Measurements from ENCODE around the gene CLPX.
"Not testable (repeated sequence)": the region's sequence is repeated elsewhere in the genome, so short reads cannot be mapped to it uniquely, and the experiment has no call there.

Gene CLPX

DNA sequence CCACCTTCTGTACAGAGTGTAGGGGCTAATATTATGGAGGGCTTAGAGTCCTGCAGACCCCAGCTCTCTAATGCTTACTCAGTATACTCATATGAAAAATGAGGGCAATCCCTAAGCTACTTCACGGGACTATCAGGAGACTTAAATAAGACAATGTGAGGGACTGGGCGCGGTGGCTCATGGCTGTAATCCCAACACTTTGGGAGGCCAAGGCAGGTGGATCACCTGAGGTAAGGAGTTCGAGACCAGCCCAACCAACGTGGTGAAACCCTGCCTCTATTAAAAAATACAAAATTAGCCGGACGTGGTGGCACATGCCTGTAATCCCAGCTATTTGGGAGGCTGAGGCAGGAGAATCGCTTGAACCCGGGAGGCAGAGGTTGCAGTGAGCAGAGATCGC lies 85.3 kb downstream of the CLPX start:
- DNase-seq: not testable (repeated sequence)

GRCh38 chr15:65099336-65099735 lies 85.8 kb downstream of the CLPX start:
- no peak for DNase-seq
